Panc1 (cell line): Measurements from ENCODE around the gene ZNF662. TPM values are rescaled to one million over a fixed set of nuclear protein-coding genes. Genes with fewer than 3 reads are reported as not detected.

Experiments
- ATAC-seq: fragments of 200-7000 bp; cut with Tn5 transposase; 2 replicates; pipeline ENCODE4 v1.9.1; 2020; ENCODE audit warnings: mild to moderate bottlenecking, moderate library complexity
- BruUV-seq: library from RNA; stranded (reverse); fragments of 400-500 nt; replicated peaks from 2 replicates; lab custom pipeline; 2021; lab: Mats Ljungman, UMichigan
- CTCF ChIA-PET: fragments of 300-600 bp; sonication (Branson Sonifier 250); formaldehyde crosslinking; loops from one replicate; lab custom pipeline; 2022; ENCODE audit warnings: antibody characterized with exemption; lab: Charles Lee
- POLR2A ChIA-PET: fragments of 300-600 bp; sonication (Branson Sonifier 250); formaldehyde crosslinking; loops from one replicate; lab custom pipeline; 2022; ENCODE audit warnings: antibody characterized with exemption; lab: Charles Lee
- DNase-seq: peaks from one replicate; pipeline ENCODE4 v3.0.0-alpha.2; 2010; ENCODE audit warnings: low read depth, low spot score
- H3K27ac ChIP-seq: 2 replicates; pipeline ENCODE4 v1.5.1; 2011; ENCODE audit warnings: mild to moderate bottlenecking, low read length, inconsistent platforms
- H3K27me3 ChIP-seq: fragments of 200-500 bp; sonication (Bioruptor generic); 2 replicates; pipeline ENCODE4 v1.6.0; 2014; ENCODE audit warnings: low read length, inconsistent platforms; ENCODE audit not compliant: control insufficient read depth, insufficient read depth
- H3K36me3 ChIP-seq: fragments of 200-500 bp; sonication (Bioruptor generic); 2 replicates; pipeline ENCODE4 v1.5.1; 2014; ENCODE audit warnings: inconsistent platforms, mild to moderate bottlenecking, low read length, moderate library complexity; ENCODE audit not compliant: control insufficient read depth, insufficient read depth
- H3K4me1 ChIP-seq: 2 replicates; pipeline ENCODE4 v1.5.1; 2011; ENCODE audit warnings: inconsistent platforms, mild to moderate bottlenecking, low read length, moderate library complexity; ENCODE audit not compliant: control insufficient read depth, insufficient read depth
- H3K4me3 ChIP-seq, 2 experiments: 2 replicates each; pipeline ENCODE4 v1.5.1; 2011 to 2012; ENCODE audit warnings: low read depth in 2 of 2, low read length in 2 of 2, mild to moderate bottlenecking in 2 of 2, inconsistent platforms in 1 of 2, moderate library complexity in 1 of 2
- H3K9me3 ChIP-seq: fragments of 200-500 bp; sonication (Bioruptor generic); 2 replicates; pipeline ENCODE4 v1.5.1; 2014; ENCODE audit warnings: low read depth, mild to moderate bottlenecking, inconsistent platforms, low read length, moderate library complexity; ENCODE audit not compliant: control insufficient read depth, insufficient read depth
- POLR2AphosphoS5 ChIP-seq: IDR thresholded peaks from 2 replicates; pipeline ENCODE4 v1.6.1; 2012; ENCODE audit warnings: mild to moderate bottlenecking, low read depth, low read length, moderate library complexity
- SIN3A ChIP-seq: IDR thresholded peaks from 2 replicates; pipeline ENCODE4 v1.6.1; 2012; ENCODE audit warnings: low read depth, mild to moderate bottlenecking, low read length, moderate library complexity, borderline replicate concordance; ENCODE audit not compliant: insufficient read depth
- TCF7L2 ChIP-seq: IDR thresholded peaks from 2 replicates; pipeline ENCODE4 v1.6.1; 2011; ENCODE audit warnings: mild to moderate bottlenecking, low read depth, low read length, inconsistent platforms
- in situ Hi-C: cut with HindIII; loops from 2 replicates; pipeline ENCODE4 v1.10.0; 2016; ENCODE audit warnings: low sequenced_read_pairs, low pct_unique_long_range_greater_than_20kb
- intact Hi-C: fragments of 100-400 bp; cut with micrococcal nuclease; formaldehyde crosslinking; loops from one replicate; pipeline ENCODE4 v1.10.0; 2022; ENCODE audit not compliant: unreplicated experiment
- total RNA-seq: library from RNA; stranded (reverse); gene quantifications from one replicate; pipeline ENCODE4 v1.2.1, GENCODE V29; 2021; ENCODE audit not compliant: unreplicated experiment
- TF ChIP-seq, protein P1 (sequence below): fragments of 450-650 bp; IDR thresholded peaks from 2 replicates; pipeline ENCODE4 v1.5.1; 2017; ENCODE audit warnings: mild to moderate bottlenecking
- TF ChIP-seq, protein P2 (sequence below), 2 experiments: IDR thresholded peaks; 2 replicates each; pipeline ENCODE4 v1.6.1; 2011 to 2012; ENCODE audit warnings: low read depth in 2 of 2, control low read depth in 1 of 2, low read length in 1 of 2, mild to moderate bottlenecking in 1 of 2, moderate library complexity in 1 of 2; ENCODE audit not compliant: insufficient read depth in 1 of 2

The ZNF662 gene
- total RNA-seq, 1 experiment from 2014 or later, result not detected

- no peaks in the 10 kb centered on the region for H3K4me1 ChIP-seq
- in situ Hi-C loops, result no loop called here
- intact Hi-C loops, result no loop called here
- H3K4me3 ChIP-seq, result no peak overlapping the region
- no peak overlapping the region for H3K27ac ChIP-seq
- ChIA-PET POLR2A (no interaction called here), CTCF (no interaction called here)
- no peak for ATAC-seq
- no peaks in the 10 kb centered on the region for H3K36me3 ChIP-seq
- no peaks in the 10 kb centered on the region for H3K9me3 ChIP-seq
- H3K27me3 ChIP-seq, result no peaks in the 10 kb centered on the region
- BruUV-seq, result no TSS peak
- TF ChIP-seq, protein P1, sequence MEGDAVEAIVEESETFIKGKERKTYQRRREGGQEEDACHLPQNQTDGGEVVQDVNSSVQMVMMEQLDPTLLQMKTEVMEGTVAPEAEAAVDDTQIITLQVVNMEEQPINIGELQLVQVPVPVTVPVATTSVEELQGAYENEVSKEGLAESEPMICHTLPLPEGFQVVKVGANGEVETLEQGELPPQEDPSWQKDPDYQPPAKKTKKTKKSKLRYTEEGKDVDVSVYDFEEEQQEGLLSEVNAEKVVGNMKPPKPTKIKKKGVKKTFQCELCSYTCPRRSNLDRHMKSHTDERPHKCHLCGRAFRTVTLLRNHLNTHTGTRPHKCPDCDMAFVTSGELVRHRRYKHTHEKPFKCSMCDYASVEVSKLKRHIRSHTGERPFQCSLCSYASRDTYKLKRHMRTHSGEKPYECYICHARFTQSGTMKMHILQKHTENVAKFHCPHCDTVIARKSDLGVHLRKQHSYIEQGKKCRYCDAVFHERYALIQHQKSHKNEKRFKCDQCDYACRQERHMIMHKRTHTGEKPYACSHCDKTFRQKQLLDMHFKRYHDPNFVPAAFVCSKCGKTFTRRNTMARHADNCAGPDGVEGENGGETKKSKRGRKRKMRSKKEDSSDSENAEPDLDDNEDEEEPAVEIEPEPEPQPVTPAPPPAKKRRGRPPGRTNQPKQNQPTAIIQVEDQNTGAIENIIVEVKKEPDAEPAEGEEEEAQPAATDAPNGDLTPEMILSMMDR, result no peak
- TF ChIP-seq POLR2AphosphoS5 (no peak), TCF7L2 (no peak), SIN3A (no peak)
- TF ChIP-seq, protein P2, sequence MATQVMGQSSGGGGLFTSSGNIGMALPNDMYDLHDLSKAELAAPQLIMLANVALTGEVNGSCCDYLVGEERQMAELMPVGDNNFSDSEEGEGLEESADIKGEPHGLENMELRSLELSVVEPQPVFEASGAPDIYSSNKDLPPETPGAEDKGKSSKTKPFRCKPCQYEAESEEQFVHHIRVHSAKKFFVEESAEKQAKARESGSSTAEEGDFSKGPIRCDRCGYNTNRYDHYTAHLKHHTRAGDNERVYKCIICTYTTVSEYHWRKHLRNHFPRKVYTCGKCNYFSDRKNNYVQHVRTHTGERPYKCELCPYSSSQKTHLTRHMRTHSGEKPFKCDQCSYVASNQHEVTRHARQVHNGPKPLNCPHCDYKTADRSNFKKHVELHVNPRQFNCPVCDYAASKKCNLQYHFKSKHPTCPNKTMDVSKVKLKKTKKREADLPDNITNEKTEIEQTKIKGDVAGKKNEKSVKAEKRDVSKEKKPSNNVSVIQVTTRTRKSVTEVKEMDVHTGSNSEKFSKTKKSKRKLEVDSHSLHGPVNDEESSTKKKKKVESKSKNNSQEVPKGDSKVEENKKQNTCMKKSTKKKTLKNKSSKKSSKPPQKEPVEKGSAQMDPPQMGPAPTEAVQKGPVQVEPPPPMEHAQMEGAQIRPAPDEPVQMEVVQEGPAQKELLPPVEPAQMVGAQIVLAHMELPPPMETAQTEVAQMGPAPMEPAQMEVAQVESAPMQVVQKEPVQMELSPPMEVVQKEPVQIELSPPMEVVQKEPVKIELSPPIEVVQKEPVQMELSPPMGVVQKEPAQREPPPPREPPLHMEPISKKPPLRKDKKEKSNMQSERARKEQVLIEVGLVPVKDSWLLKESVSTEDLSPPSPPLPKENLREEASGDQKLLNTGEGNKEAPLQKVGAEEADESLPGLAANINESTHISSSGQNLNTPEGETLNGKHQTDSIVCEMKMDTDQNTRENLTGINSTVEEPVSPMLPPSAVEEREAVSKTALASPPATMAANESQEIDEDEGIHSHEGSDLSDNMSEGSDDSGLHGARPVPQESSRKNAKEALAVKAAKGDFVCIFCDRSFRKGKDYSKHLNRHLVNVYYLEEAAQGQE (IDR thresholded peaks at IDR 0.05; ENCODE audit: insufficient read depth in 1 of 2, low read depth in 2 of 2, low read length in 1 of 2), result no peak
- no peak for DNase-seq
Observed at GRCh38 chr3:42898896-42899675, 6.9 kb upstream of the ZNF662 start.

DNA sequence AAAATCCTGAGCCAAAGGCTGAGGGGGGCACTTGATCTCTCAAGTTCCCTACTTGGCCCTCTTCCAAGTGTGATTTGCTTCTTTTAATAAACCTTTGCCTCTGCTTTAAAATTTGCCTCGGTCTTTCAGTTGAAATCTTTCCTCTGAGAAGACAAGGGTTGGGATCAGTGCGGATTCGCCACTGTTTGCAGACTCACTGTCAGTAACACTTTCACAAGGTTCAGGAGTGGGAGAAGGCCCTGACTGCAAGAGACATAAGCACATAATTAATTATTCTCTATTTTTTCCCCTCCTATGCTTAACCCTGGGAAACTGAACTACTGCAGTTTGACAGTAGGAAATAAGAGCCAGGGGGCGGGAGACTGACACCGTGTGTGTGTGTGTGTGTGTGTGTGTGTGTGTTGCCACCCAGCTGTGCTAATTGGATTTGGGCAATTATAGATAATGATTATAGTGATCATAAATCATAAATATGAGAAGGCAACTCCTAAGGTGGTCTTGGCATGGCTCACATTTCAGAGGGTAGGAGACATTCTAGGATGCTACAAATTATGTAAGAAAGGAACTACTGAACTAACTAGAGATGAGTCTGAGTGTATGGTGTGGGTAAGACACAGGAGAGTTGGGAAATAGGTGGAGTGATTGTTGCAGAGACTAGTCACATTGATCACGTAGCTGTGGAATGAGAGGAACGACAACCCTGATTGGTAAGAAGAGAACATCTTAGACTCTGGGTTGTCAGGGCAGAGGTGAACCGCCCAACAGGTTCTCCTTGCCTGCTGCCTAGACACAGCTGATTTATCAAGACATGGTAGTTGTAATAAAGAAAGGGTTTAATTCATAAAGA lies 5.5 kb upstream of the ZNF662 start:
- ChIA-PET CTCF (no interaction called here), POLR2A (no interaction called here)
- Histone ChIP-seq H3K9me3 (no peaks in the 10 kb centered on the region), H3K4me3 (no peak overlapping the region), H3K4me1 (no peaks in the 10 kb centered on the region), H3K27ac (no peak overlapping the region), H3K36me3 (no peaks in the 10 kb centered on the region), H3K27me3 (peaks cover 2% of the 10 kb centered on the region)
- no TSS peak for BruUV-seq
- ATAC-seq (no peak), DNase-seq (no peak)
- intact Hi-C loops (no loop called here), in situ Hi-C loops (no loop called here)
- TF ChIP-seq TCF7L2 (no peak), POLR2AphosphoS5 (no peak), SIN3A (no peak)
- TF ChIP-seq, protein P1, result no peak
- TF ChIP-seq, protein P2 (IDR thresholded peaks at IDR 0.05; ENCODE audit: insufficient read depth in 1 of 2, low read depth in 2 of 2, low read length in 1 of 2), result no peak
